Measurements from ENCODE around the gene TNNC1. TPM values are rescaled to one million over a fixed set of nuclear protein-coding genes. Genes with fewer than 3 reads are reported as not detected.

The TNNC1 gene
- total and polyA plus RNA-seq, 2 donors (not counting 1 experiment from before 2014, with no cell fraction given), result 1.1 to 5.4 TPM

- ATAC-seq (ENCODE audit: low read depth) (no peak), DNase-seq (no peak)
- POLR2A ChIA-PET, result no interaction called here
- H3K4me1 Mint-ChIP-seq, result no peaks in the 10 kb centered on the region
- Histone ChIP-seq H2AFZ (ENCODE audit: insufficient read depth, low read depth, low read length, poor library complexity, severe bottlenecking) (no peak overlapping the region), H3K4me1 (ENCODE audit: control insufficient read depth in 2 of 2, insufficient read depth in 2 of 2, low read length in 2 of 2) (no peaks in the 10 kb centered on the region), H3K9me3 (ENCODE audit: control extremely low read depth in 1 of 3, control insufficient read depth in 2 of 3, insufficient read depth in 1 of 3, low read length in 2 of 3) (peaks cover 0 to 4% (median 0%) of the 10 kb centered on the region in 3 donors), H3K4me3 (ENCODE audit: control extremely low read depth in 1 of 5, extremely low read depth in 1 of 5, insufficient read depth in 1 of 5, low read depth in 2 of 5, low read length in 4 of 5) (no peak overlapping the region), H3K9ac (ENCODE audit: low read length) (no peak overlapping the region), H3K79me2 (ENCODE audit: control insufficient read depth, insufficient read depth, low read length) (no peaks in the 10 kb centered on the region), H4K20me1 (ENCODE audit: control insufficient read depth, insufficient read depth, low read length, poor library complexity, severe bottlenecking) (no peaks in the 10 kb centered on the region), H3K27ac (ENCODE audit: low read length in 2 of 2) (no peak overlapping the region), H3K27me3 (replicated peaks in 1 of 4; ENCODE audit: control extremely low read depth in 1 of 4, control insufficient read depth in 3 of 4, insufficient read depth in 4 of 4, low read length in 3 of 4) (peaks cover 0 to 7% (median 0%) of the 10 kb centered on the region in 4 experiments), H3K36me3 (replicated peaks in 1 of 2; ENCODE audit: control extremely low read depth in 1 of 2, control insufficient read depth in 1 of 2, extremely low read depth in 1 of 2, insufficient read depth in 2 of 2, low read length in 1 of 2) (no peaks in the 10 kb centered on the region), H3K4me2 (replicated peaks; ENCODE audit: low read depth, low read length, poor library complexity, severe bottlenecking) (no peak overlapping the region)
- H3K27ac Mint-ChIP-seq, result no peak overlapping the region
- no peaks in the 10 kb centered on the region for H3K9me3 Mint-ChIP-seq (ENCODE audit: insufficient read depth)
- no peak for TF ChIP-seq CTCF (IDR thresholded peaks at IDR 0.05)
- TF ChIP-seq EZH2 (IDR thresholded peaks at IDR 0.05; ENCODE audit: borderline replicate concordance, insufficient read depth, low read depth, low read length, poor library complexity, severe bottlenecking), result no peak
- H3K27me3 Mint-ChIP-seq, result no peaks in the 10 kb centered on the region
- H3K4me3 Mint-ChIP-seq, result no peak overlapping the region
- CTCF ChIA-PET, result interaction anchor here (1.4 to 4.1 kb wide), 5 partner anchors 10 to 18 kb away, joined by 3 to 61 read pairs (median 21); partner anchors contain the start of gene SEMA3G
- intact Hi-C loops (cut with micrococcal nuclease), result no loop called here
- WGBS (ENCODE audit: insufficient coverage), result 96% methylated on average over 4 of the region's 7 CpGs
Measured at GRCh38 chr3:52429779-52430415, 23.9 kb downstream of the TNNC1 start.

GRCh38 chr3:52429031-52429430, 24.8 kb downstream of the TNNC1 start:
- intact Hi-C loops (cut with micrococcal nuclease), result no loop called here
- DNase-seq, result no peak
- Histone ChIP-seq H3K79me2 (ENCODE audit: control insufficient read depth, insufficient read depth, low read length) (no peaks in the 10 kb centered on the region), H3K27ac (ENCODE audit: low read length in 2 of 2) (no peak overlapping the region), H3K4me3 (ENCODE audit: control extremely low read depth in 1 of 5, extremely low read depth in 1 of 5, insufficient read depth in 1 of 5, low read depth in 2 of 5, low read length in 4 of 5) (no peak overlapping the region), H3K27me3 (replicated peaks in 1 of 4; ENCODE audit: control extremely low read depth in 1 of 4, control insufficient read depth in 3 of 4, insufficient read depth in 4 of 4, low read length in 3 of 4) (peaks cover 0 to 7% (median 0%) of the 10 kb centered on the region in 4 experiments), H2AFZ (ENCODE audit: insufficient read depth, low read depth, low read length, poor library complexity, severe bottlenecking) (no peak overlapping the region), H3K4me2 (replicated peaks; ENCODE audit: low read depth, low read length, poor library complexity, severe bottlenecking) (no peak overlapping the region), H3K4me1 (ENCODE audit: control insufficient read depth in 2 of 2, insufficient read depth in 2 of 2, low read length in 2 of 2) (no peaks in the 10 kb centered on the region), H3K36me3 (replicated peaks in 1 of 2; ENCODE audit: control extremely low read depth in 1 of 2, control insufficient read depth in 1 of 2, extremely low read depth in 1 of 2, insufficient read depth in 2 of 2, low read length in 1 of 2) (no peaks in the 10 kb centered on the region), H3K9me3 (ENCODE audit: control extremely low read depth in 1 of 3, control insufficient read depth in 2 of 3, insufficient read depth in 1 of 3, low read length in 2 of 3) (peaks cover 0 to 4% (median 0%) of the 10 kb centered on the region in 3 donors), H4K20me1 (ENCODE audit: control insufficient read depth, insufficient read depth, low read length, poor library complexity, severe bottlenecking) (no peaks in the 10 kb centered on the region), H3K9ac (ENCODE audit: low read length) (no peak overlapping the region)
- TF ChIP-seq CTCF (IDR thresholded peaks at IDR 0.05), result no peak
- no peak for TF ChIP-seq EZH2 (IDR thresholded peaks at IDR 0.05; ENCODE audit: borderline replicate concordance, insufficient read depth, low read depth, low read length, poor library complexity, severe bottlenecking)
- no peak for ATAC-seq (ENCODE audit: low read depth)
- Mint-ChIP-seq H3K4me3 (no peak overlapping the region), H3K27ac (no peak overlapping the region), H3K9me3 (ENCODE audit: insufficient read depth) (no peaks in the 10 kb centered on the region), H3K4me1 (no peaks in the 10 kb centered on the region), H3K27me3 (no peaks in the 10 kb centered on the region)
- WGBS (ENCODE audit: insufficient coverage), result 40% methylated on average over 1 of the region's 3 CpGs
- CTCF ChIA-PET, result interaction anchor here (1.4 to 4.1 kb wide), 4 partner anchors 9 to 18 kb away, joined by 3 to 61 read pairs (median 13); partner anchors contain the start of gene SEMA3G
- POLR2A ChIA-PET, result no interaction called here
